Endothelial cell of umbilical vein (primary cell): Measurements from ENCODE around the gene ZC3H12C. TPM values are rescaled to one million over a fixed set of nuclear protein-coding genes. Genes with fewer than 3 reads are reported as not detected.

Experiments
- BruUV-seq: library from RNA; stranded (reverse); fragments of 400-500 nt; replicated peaks from 2 replicates; lab custom pipeline; 2021; lab: Mats Ljungman, UMichigan
- CTCF ChIA-PET: fragments of 300-600, 350-600 bp; sonication (Branson Sonifier 250); formaldehyde crosslinking; loops from one replicate; lab custom pipeline; 2021; ENCODE audit warnings: antibody characterized with exemption, inconsistent platforms; lab: Charles Lee
- POLR2A ChIA-PET: fragments of 300-600, 350-600 bp; sonication (Branson Sonifier 250); formaldehyde crosslinking; loops from one replicate; lab custom pipeline; 2021; ENCODE audit warnings: antibody characterized with exemption, inconsistent platforms; lab: Charles Lee
- DNase-seq: peaks from one replicate; pipeline ENCODE4 v3.0.0-alpha.2; 2011; ENCODE audit warnings: low read depth, low spot score
- FAIRE-seq: peaks from 2 replicates; lab custom pipeline; 2011; peaks lifted over from hg19 to GRCh38; lab: Jason Lieb, UNC
- H2AFZ ChIP-seq: 2 replicates; pipeline ENCODE4 v1.6.0; 2012; ENCODE audit warnings: low read depth, low read length, control low read depth, inconsistent platforms
- H3K27ac ChIP-seq: 2 replicates; pipeline ENCODE4 v1.5.1; 2011; ENCODE audit warnings: low read depth, mild to moderate bottlenecking, control low read depth, low read length, moderate library complexity; ENCODE audit not compliant: insufficient read depth
- H3K27me3 ChIP-seq, 2 experiments: 2 replicates each; pipeline versions ENCODE4 v1.6.0 to v1.6.1; 2011; ENCODE audit warnings: low read length in 2 of 2, mixed read lengths in 1 of 2; ENCODE audit not compliant: control insufficient read depth in 2 of 2, insufficient read depth in 2 of 2
- H3K36me3 ChIP-seq, 2 experiments: 2 replicates in 1 of 2; 3 replicates in 1 of 2; pipeline ENCODE4 v1.5.1; 2011; ENCODE audit warnings: low read length in 2 of 2, mild to moderate bottlenecking in 1 of 2, moderate library complexity in 1 of 2; ENCODE audit not compliant: control insufficient read depth in 2 of 2, insufficient read depth in 2 of 2; ENCODE audit errors: extremely low read depth in 1 of 2
- H3K4me1 ChIP-seq: 3 replicates; pipeline ENCODE4 v1.5.1; 2011; ENCODE audit warnings: mild to moderate bottlenecking, low read length; ENCODE audit not compliant: control insufficient read depth, insufficient read depth; ENCODE audit errors: extremely low read depth
- H3K4me2 ChIP-seq: 2 replicates; pipeline ENCODE4 v1.6.1; 2011; ENCODE audit warnings: low read length, control low read depth, mixed read lengths; ENCODE audit not compliant: insufficient read depth
- H3K4me3 ChIP-seq, 3 experiments: fragments of 200-600 bp in 1 of 3; sonication (generic), shearing (Covaris generic) in 1 of 3; replicated peaks in 1 of 3; 2 replicates each; pipeline ENCODE4 v1.5.1; 2011 to 2016; ENCODE audit warnings: control low read depth in 3 of 3, low read length in 3 of 3, mild to moderate bottlenecking in 2 of 3, inconsistent platforms in 1 of 3, low read depth in 1 of 3, moderate library complexity in 1 of 3; ENCODE audit not compliant: insufficient read depth in 1 of 3
- H3K79me2 ChIP-seq: 2 replicates; pipeline ENCODE4 v1.6.0; 2012; ENCODE audit warnings: low read length, inconsistent platforms; ENCODE audit not compliant: control insufficient read depth, insufficient read depth
- H3K9ac ChIP-seq: replicated peaks from 2 replicates; pipeline ENCODE3; 2011; ENCODE audit warnings: low read length, control low read depth; ENCODE audit not compliant: insufficient read depth; ENCODE audit errors: extremely low read depth
- H3K9me1 ChIP-seq: replicated peaks from 3 replicates; pipeline ENCODE4 v1.6.0; 2011; ENCODE audit warnings: mild to moderate bottlenecking, low read length; ENCODE audit not compliant: control insufficient read depth, insufficient read depth; ENCODE audit errors: extremely low read depth
- H3K9me3 ChIP-seq: replicated peaks from 2 replicates; pipeline ENCODE4 v1.5.1; 2012; ENCODE audit warnings: low read length, inconsistent platforms; ENCODE audit not compliant: control insufficient read depth, insufficient read depth
- H4K20me1 ChIP-seq: replicated peaks from 2 replicates; pipeline ENCODE3; 2011; ENCODE audit warnings: mild to moderate bottlenecking, low read length; ENCODE audit not compliant: control insufficient read depth, insufficient read depth; ENCODE audit errors: extremely low read depth
- EZH2 ChIP-seq: IDR thresholded peaks from 2 replicates; pipeline ENCODE4 v1.6.1; 2012; ENCODE audit warnings: borderline replicate concordance, low read depth, mild to moderate bottlenecking, moderate library complexity, low read length, inconsistent platforms; ENCODE audit not compliant: severe bottlenecking
- FOS ChIP-seq: IDR thresholded peaks from 2 replicates; pipeline ENCODE4 v1.6.1; 2011; ENCODE audit warnings: mild to moderate bottlenecking, low read length, moderate library complexity, borderline replicate concordance; ENCODE audit not compliant: insufficient read depth
- GATA2 ChIP-seq: IDR thresholded peaks from 2 replicates; pipeline ENCODE4 v1.7.0; 2011; ENCODE audit warnings: low read depth, mild to moderate bottlenecking, moderate library complexity, mixed read lengths, low read length; ENCODE audit not compliant: insufficient read length, insufficient read depth
- JUN ChIP-seq: IDR thresholded peaks from 2 replicates; pipeline ENCODE4 v1.6.1; 2011; ENCODE audit warnings: borderline replicate concordance, low read depth; ENCODE audit not compliant: insufficient read length, insufficient read depth
- MYC ChIP-seq: IDR thresholded peaks from one replicate; pipeline ENCODE4 v1.6.1; 2011; ENCODE audit warnings: mild to moderate bottlenecking, low read depth, low read length
- POLR2A ChIP-seq: IDR thresholded peaks from 2 replicates; pipeline ENCODE4 v1.6.1; 2012; ENCODE audit warnings: low read depth, mild to moderate bottlenecking, control low read depth, low read length
- POLR2AphosphoS5 ChIP-seq: IDR thresholded peaks from 2 replicates; pipeline ENCODE4 v1.6.1; 2012; ENCODE audit warnings: low read depth, mild to moderate bottlenecking, control low read depth, low read length, moderate library complexity; ENCODE audit not compliant: insufficient read depth
- dilution Hi-C: fragments of 300-500 bp; cut with MboI; formaldehyde crosslinking; loops from one replicate; pipeline ENCODE4 v1.15.0; 2019; ENCODE audit warnings: low sequenced_read_pairs; ENCODE audit not compliant: extremely low pct_ligation_motif_present
- intact Hi-C: fragments of 100-400 bp; cut with micrococcal nuclease; formaldehyde crosslinking; loops from one replicate; pipeline ENCODE4 v1.10.0; 2022
- polyA plus RNA-seq, 4 experiments: library from polyadenylated mRNA; depleted of rRNA in 3 of 4; stranded (reverse) in 3 of 4; unstranded in 1 of 4; fragments of >200 nt; gene quantifications; 2 replicates each; pipeline versions ENCODE4 v1.2.1 to v1.2.3, GENCODE V29; 2011 to 2012; ENCODE audit warnings: missing spikeins in 1 of 4
- total RNA-seq: library from RNA; stranded (reverse); gene quantifications from 2 replicates; pipeline ENCODE4 v1.2.3, GENCODE V29; 2021
- TF ChIP-seq, protein P1 (sequence below): IDR thresholded peaks from 2 replicates; pipeline ENCODE4 v1.6.1; 2011; ENCODE audit not compliant: insufficient read depth, insufficient read length
- TF ChIP-seq, protein P2 (sequence below), 2 donors: IDR thresholded peaks; 1 replicate in 1 of 2; 2 replicates in 1 of 2; pipeline ENCODE4 v1.5.1; 2011; ENCODE audit warnings: low read length in 2 of 2, mild to moderate bottlenecking in 2 of 2, moderate library complexity in 2 of 2, control low read depth in 1 of 2, inconsistent platforms in 1 of 2, low read depth in 1 of 2; ENCODE audit not compliant: insufficient read depth in 1 of 2; ENCODE audit errors: extremely low read depth in 1 of 2

The ZC3H12C gene
- total and polyA plus RNA-seq, 2 donors (not counting 3 experiments of a cell fraction or from before 2014, with no cell fraction given): 5.5 to 14.7 TPM

DNA sequence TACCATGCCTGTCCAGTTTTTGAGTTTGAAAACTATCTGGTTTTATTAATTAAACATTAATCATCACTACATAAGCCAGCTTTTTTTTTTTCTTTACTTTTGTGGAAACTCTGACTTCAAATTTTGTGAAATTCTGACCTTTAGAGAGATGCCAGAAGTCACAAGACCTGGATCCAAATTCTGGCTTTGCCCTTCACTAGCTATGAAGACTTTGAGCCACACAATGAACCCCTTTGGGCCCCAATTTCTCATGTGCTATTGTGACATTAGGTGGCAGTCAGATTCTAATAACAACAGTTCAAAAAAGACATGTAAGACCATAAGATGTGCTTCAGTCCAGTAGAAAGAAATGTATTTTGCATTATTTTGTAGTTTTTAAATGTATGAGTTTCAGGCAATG, 60.3 kb downstream of the ZC3H12C start:
- POLR2A ChIA-PET: interaction anchor here (0.6 kb wide), 1 partner anchor 256 kb away, joined by 6 read pairs; no protein-coding TSS in a partner anchor
- H3K79me2 ChIP-seq: peaks cover 27% of the 10 kb centered on the region
- TF ChIP-seq POLR2AphosphoS5 (no peak), GATA2 (no peak), EZH2 (no peak), POLR2A (no peak), JUN (no peak), MYC (no peak), FOS (no peak)
- TF ChIP-seq, protein P1, sequence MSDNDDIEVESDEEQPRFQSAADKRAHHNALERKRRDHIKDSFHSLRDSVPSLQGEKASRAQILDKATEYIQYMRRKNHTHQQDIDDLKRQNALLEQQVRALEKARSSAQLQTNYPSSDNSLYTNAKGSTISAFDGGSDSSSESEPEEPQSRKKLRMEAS: no peak
- TF ChIP-seq, protein P2, sequence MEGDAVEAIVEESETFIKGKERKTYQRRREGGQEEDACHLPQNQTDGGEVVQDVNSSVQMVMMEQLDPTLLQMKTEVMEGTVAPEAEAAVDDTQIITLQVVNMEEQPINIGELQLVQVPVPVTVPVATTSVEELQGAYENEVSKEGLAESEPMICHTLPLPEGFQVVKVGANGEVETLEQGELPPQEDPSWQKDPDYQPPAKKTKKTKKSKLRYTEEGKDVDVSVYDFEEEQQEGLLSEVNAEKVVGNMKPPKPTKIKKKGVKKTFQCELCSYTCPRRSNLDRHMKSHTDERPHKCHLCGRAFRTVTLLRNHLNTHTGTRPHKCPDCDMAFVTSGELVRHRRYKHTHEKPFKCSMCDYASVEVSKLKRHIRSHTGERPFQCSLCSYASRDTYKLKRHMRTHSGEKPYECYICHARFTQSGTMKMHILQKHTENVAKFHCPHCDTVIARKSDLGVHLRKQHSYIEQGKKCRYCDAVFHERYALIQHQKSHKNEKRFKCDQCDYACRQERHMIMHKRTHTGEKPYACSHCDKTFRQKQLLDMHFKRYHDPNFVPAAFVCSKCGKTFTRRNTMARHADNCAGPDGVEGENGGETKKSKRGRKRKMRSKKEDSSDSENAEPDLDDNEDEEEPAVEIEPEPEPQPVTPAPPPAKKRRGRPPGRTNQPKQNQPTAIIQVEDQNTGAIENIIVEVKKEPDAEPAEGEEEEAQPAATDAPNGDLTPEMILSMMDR (IDR thresholded peaks at IDR 0.05; ENCODE audit: extremely low read depth in 1 of 2, insufficient read depth in 1 of 2, low read depth in 1 of 2, low read length in 2 of 2): no peak
- H3K27me3 ChIP-seq: no peaks in the 10 kb centered on the region
- FAIRE-seq (no peak), DNase-seq (no peak)
- CTCF ChIA-PET: interaction anchor here (1.6 kb wide), 1 partner anchor 11 kb away, joined by 4 read pairs; no protein-coding TSS in a partner anchor
- peaks cover 2% of the 10 kb centered on the region for H3K9me1 ChIP-seq
- no peak overlapping the region for H3K4me2 ChIP-seq
- peaks cover 13% of the 10 kb centered on the region for H3K4me1 ChIP-seq
- H2AFZ ChIP-seq: no peak overlapping the region
- no peaks in the 10 kb centered on the region for H4K20me1 ChIP-seq
- H3K4me3 ChIP-seq: no peak overlapping the region
- dilution Hi-C loops (no loop called here), intact Hi-C loops (no loop called here)
- H3K9me3 ChIP-seq: no peaks in the 10 kb centered on the region
- no peaks in the 10 kb centered on the region for H3K36me3 ChIP-seq
- no peak overlapping the region for H3K9ac ChIP-seq
- no peak overlapping the region for H3K27ac ChIP-seq
- BruUV-seq: no TSS peak
